ENCODE measurements around the gene EFNA4. TPM values are rescaled to one million over a fixed set of nuclear protein-coding genes. Genes with fewer than 3 reads are reported as not detected.

EFNA4 gene
- total and polyA plus RNA-seq, 2 of the 4 experiments (the other 2 are of a cell fraction), result 3.8 to 11.8 TPM

- H3K4me3 ChIP-seq (ENCODE audit: insufficient read depth, low read depth, low read length), result no peak overlapping the region
- no TSS peak for BruUV-seq (replicated peaks)
- no peak overlapping the region for H4K91ac ChIP-seq (ENCODE audit: insufficient read depth, low read depth, low read length)
- no peak overlapping the region for H3K23ac ChIP-seq (ENCODE audit: low read depth, low read length)
- H3K18ac ChIP-seq (ENCODE audit: low read depth, low read length), result no peak overlapping the region
- H2AFZ ChIP-seq (replicated peaks; ENCODE audit: low read length, poor library complexity), result no peak overlapping the region
- H3K27me3 ChIP-seq (ENCODE audit: control insufficient read depth, insufficient read depth, low read length), result no peaks in the 10 kb centered on the region
- no peak overlapping the region for H3K4me2 ChIP-seq (ENCODE audit: low read depth, low read length)
- no peak for TF ChIP-seq RCOR1 (IDR thresholded peaks at IDR 0.05; ENCODE audit: insufficient replicate concordance, low read length)
- no peak for TF ChIP-seq CEBPB (IDR thresholded peaks at IDR 0.05; ENCODE audit: low read depth, low read length)
- TF ChIP-seq MAZ (IDR thresholded peaks at IDR 0.05; ENCODE audit: borderline replicate concordance, low read depth, low read length), result no peak
- H2BK5ac ChIP-seq (ENCODE audit: low read depth, low read length, poor library complexity, severe bottlenecking), result no peak overlapping the region
- ATAC-seq (ENCODE audit: low read depth) (no peak), DNase-seq (no peak)
- intact Hi-C loops (cut with micrococcal nuclease), result no loop called here
- ChIA-PET CTCF (interaction anchor here (1.3 kb wide), 1 partner anchor 12 kb away, joined by 5 read pairs; no protein-coding TSS in a partner anchor), POLR2A (ENCODE audit: unreplicated experiment) (no interaction called here)
- H3K27ac ChIP-seq (ENCODE audit: insufficient read depth, low read length), result no peak overlapping the region
- H3K9ac ChIP-seq (ENCODE audit: low read depth, low read length), result no peak overlapping the region
- in situ Hi-C loops (cut with MboI; ENCODE audit: low sequenced_read_pairs), result loop anchor here (10.0 kb wide), 1 partner anchor 102 kb away; the partner anchor contains the start of gene PBXIP1
- H2AK5ac ChIP-seq (ENCODE audit: low read depth, low read length), result no peak overlapping the region
- no peaks in the 10 kb centered on the region for H3K9me3 ChIP-seq (ENCODE audit: control insufficient read depth, insufficient read depth, low read length)
- peaks cover 4% of the 10 kb centered on the region; the same call in 1 of the 2 replicates for H3K4me1 ChIP-seq (ENCODE audit: control insufficient read depth, insufficient read depth, low read length)
- no CpG with 5 or more reads among the region's 8 CpGs for WGBS, 2 experiments (ENCODE audit: extremely low coverage in 2 of 2, insufficient read length in 1 of 2)
- H4K8ac ChIP-seq (ENCODE audit: low read depth in 2 of 2, low read length in 2 of 2), result no peak overlapping the region
- H2BK20ac ChIP-seq (ENCODE audit: low read depth, low read length), result no peak overlapping the region
- H3K4ac ChIP-seq (ENCODE audit: low read depth, low read length), result no peak overlapping the region
- dilution Hi-C loops (cut with HindIII; ENCODE audit: low sequenced_read_pairs, unreplicated experiment), result no loop called here
- no peak overlapping the region for H2BK120ac ChIP-seq (ENCODE audit: low read depth, low read length)
- H3K56ac ChIP-seq (ENCODE audit: extremely low read depth, insufficient read depth, low read length), result no peak overlapping the region
- H3K36me3 ChIP-seq (ENCODE audit: control insufficient read depth, insufficient read depth, low read length), result peaks cover 15% of the 10 kb centered on the region
- H3K9me1 ChIP-seq (ENCODE audit: insufficient read depth, low read length), result no peaks in the 10 kb centered on the region
- H3K14ac ChIP-seq (replicated peaks; ENCODE audit: low read depth, low read length), result no peak overlapping the region
- peaks cover 9% of the 10 kb centered on the region for H4K20me1 ChIP-seq (ENCODE audit: insufficient read depth, low read length)
- H4K5ac ChIP-seq (ENCODE audit: low read depth, low read length), result no peak overlapping the region
- peaks cover 0 to 8% of the 10 kb centered on the region in 2 experiments; a peak in 2 of 4 replicates for H3K79me1 ChIP-seq (ENCODE audit: low read depth in 1 of 2, low read length in 2 of 2)
- no peak overlapping the region for H2BK15ac ChIP-seq (ENCODE audit: low read depth, low read length)
- no peak overlapping the region for H2AK9ac ChIP-seq (replicated peaks; ENCODE audit: low read depth, low read length, poor library complexity)
Observed at GRCh38 chr1:155057104-155057503, 6.4 kb upstream of the EFNA4 start.
